HG03565 (cell line): ENCODE measurements around the gene GSDMA.
"Not testable (repeated sequence)": the region's sequence is repeated elsewhere in the genome, so short reads cannot be mapped to it uniquely, and the experiment has no call there.

ENCODE experiments used
- ATAC-seq: cut with Tn5 transposase; IDR thresholded peaks from one replicate; pipeline ENCODE4 v1.9.1; 2021; ENCODE audit warnings: mild to moderate bottlenecking, moderate library complexity; ENCODE audit not compliant: unreplicated experiment

The GSDMA gene

GRCh38 chr17:39996162-39996561 is 33.4 kb downstream of the GSDMA start:
- no peak for ATAC-seq

- ATAC-seq = no peak
Measured at GRCh38 chr17:39996800-39997199, 34.0 kb downstream of the GSDMA start.

GRCh38 chr17:39997543-39997942 is 34.7 kb downstream of the GSDMA start:
- ATAC-seq = no peak

- no peak for ATAC-seq
Measured at GRCh38 chr17:39999067-39999466, 36.3 kb downstream of the GSDMA start.

- ATAC-seq = no peak
Measured at GRCh38 chr17:40000161-40000560, 37.4 kb downstream of the GSDMA start.

GRCh38 chr17:40001335-40001734 is 38.5 kb downstream of the GSDMA start:
- ATAC-seq = not testable (repeated sequence)

GRCh38 chr17:40004072-40004471 is 41.3 kb downstream of the GSDMA start:
- ATAC-seq = no peak

GRCh38 chr17:40004712-40005111 is 41.9 kb downstream of the GSDMA start:
- no peak for ATAC-seq

- no peak for ATAC-seq
Measured at GRCh38 chr17:40005520-40005919, 42.7 kb downstream of the GSDMA start.

GRCh38 chr17:40010946-40011500 is 48.2 kb downstream of the GSDMA start:
- not testable (repeated sequence) for ATAC-seq

- not testable (repeated sequence) for ATAC-seq
Measured at GRCh38 chr17:40012017-40012647, 49.3 kb downstream of the GSDMA start.

- ATAC-seq = no peak
Measured at GRCh38 chr17:40014375-40014980, 51.7 kb downstream of the GSDMA start.

GRCh38 chr17:40015005-40015997 is 52.5 kb downstream of the GSDMA start, which contains the start of gene CSF3:
Gene CSF3 (plus strand): TSS chr17:40015440. CDS start chr17:40015475, 35 bp downstream.
- ATAC-seq = no peak

GRCh38 chr17:40015998-40016985 is 53.5 kb downstream of the GSDMA start:
- ATAC-seq = no peak

GRCh38 chr17:40017422-40018080 is 54.7 kb downstream of the GSDMA start:
- no peak for ATAC-seq

- no peak for ATAC-seq
Measured at GRCh38 chr17:40018211-40019121, 55.7 kb downstream of the GSDMA start.

- ATAC-seq = no peak
Measured at GRCh38 chr17:40019140-40019991, 56.6 kb downstream of the GSDMA start.
